DND-41 (cell line): ENCODE results near the gene GNAS.

Experiments used
- ATAC-seq: fragments of 200-7000 bp; cut with Tn5 transposase; 3 replicates; pipeline ENCODE4 v1.9.1; 2021; ENCODE audit warnings: low read depth; ENCODE audit not compliant: insufficient read depth
- DNase-seq: peaks from one replicate; pipeline ENCODE4 v3.0.0-alpha.2; 2020
- H2AFZ ChIP-seq: 2 replicates; pipeline ENCODE4 v1.6.0; 2012; ENCODE audit warnings: low read depth, low read length
- H3K27ac ChIP-seq: 2 replicates; pipeline ENCODE4 v1.5.1; 2012; ENCODE audit warnings: low read length, inconsistent platforms
- H3K27me3 ChIP-seq: fragments of 200-600 bp; sonication (generic); 2 replicates; pipeline ENCODE4 v1.6.0; 2012; ENCODE audit warnings: low read length, mild to moderate bottlenecking, inconsistent platforms; ENCODE audit not compliant: insufficient read depth, poor library complexity
- H3K36me3 ChIP-seq: 2 replicates; pipeline ENCODE4 v1.5.1; 2012; ENCODE audit warnings: low read length, inconsistent platforms; ENCODE audit not compliant: insufficient read depth
- H3K4me1 ChIP-seq: 2 replicates; pipeline ENCODE4 v1.5.1; 2012; ENCODE audit warnings: mild to moderate bottlenecking, low read length; ENCODE audit not compliant: insufficient read depth
- H3K4me2 ChIP-seq: 2 replicates; pipeline ENCODE4 v1.6.0; 2012; ENCODE audit warnings: mild to moderate bottlenecking, moderate library complexity, low read length, inconsistent platforms; ENCODE audit not compliant: insufficient read depth
- H3K4me3 ChIP-seq, 2 experiments: fragments of 200-600 bp in 1 of 2; shearing (Covaris generic) in 1 of 2; 2 replicates each; pipeline ENCODE4 v1.5.1; 2012 to 2016; ENCODE audit warnings: inconsistent platforms in 2 of 2, low read length in 2 of 2, mild to moderate bottlenecking in 2 of 2, low read depth in 1 of 2, moderate library complexity in 1 of 2
- H3K79me2 ChIP-seq: 2 replicates; pipeline ENCODE4 v1.6.0; 2012; ENCODE audit warnings: low read length, inconsistent platforms; ENCODE audit not compliant: insufficient read depth
- H3K9ac ChIP-seq: 2 replicates; pipeline ENCODE4 v1.6.0; 2012; ENCODE audit warnings: low read depth, mild to moderate bottlenecking, inconsistent platforms, low read length, moderate library complexity
- H3K9me3 ChIP-seq: 2 replicates; pipeline ENCODE4 v1.5.1; 2012; ENCODE audit warnings: low read length, moderate library complexity, mild to moderate bottlenecking, inconsistent platforms; ENCODE audit not compliant: insufficient read depth, severe bottlenecking
- H4K20me1 ChIP-seq: 2 replicates; pipeline ENCODE4 v1.6.0; 2012; ENCODE audit warnings: low read length; ENCODE audit not compliant: insufficient read depth
- EZH2 ChIP-seq: IDR thresholded peaks from 3 replicates; pipeline ENCODE4 v1.6.1; 2012; ENCODE audit warnings: borderline replicate concordance, low read depth, mild to moderate bottlenecking, moderate library complexity, low read length, inconsistent platforms; ENCODE audit not compliant: severe bottlenecking
- TF ChIP-seq, protein P1 (sequence below): IDR thresholded peaks from 2 replicates; pipeline ENCODE4 v1.5.1; 2012; ENCODE audit warnings: borderline replicate concordance, low read length, moderate library complexity, mild to moderate bottlenecking; ENCODE audit not compliant: poor library complexity, severe bottlenecking; ENCODE audit errors: extremely low read depth

Gene GNAS

DNA sequence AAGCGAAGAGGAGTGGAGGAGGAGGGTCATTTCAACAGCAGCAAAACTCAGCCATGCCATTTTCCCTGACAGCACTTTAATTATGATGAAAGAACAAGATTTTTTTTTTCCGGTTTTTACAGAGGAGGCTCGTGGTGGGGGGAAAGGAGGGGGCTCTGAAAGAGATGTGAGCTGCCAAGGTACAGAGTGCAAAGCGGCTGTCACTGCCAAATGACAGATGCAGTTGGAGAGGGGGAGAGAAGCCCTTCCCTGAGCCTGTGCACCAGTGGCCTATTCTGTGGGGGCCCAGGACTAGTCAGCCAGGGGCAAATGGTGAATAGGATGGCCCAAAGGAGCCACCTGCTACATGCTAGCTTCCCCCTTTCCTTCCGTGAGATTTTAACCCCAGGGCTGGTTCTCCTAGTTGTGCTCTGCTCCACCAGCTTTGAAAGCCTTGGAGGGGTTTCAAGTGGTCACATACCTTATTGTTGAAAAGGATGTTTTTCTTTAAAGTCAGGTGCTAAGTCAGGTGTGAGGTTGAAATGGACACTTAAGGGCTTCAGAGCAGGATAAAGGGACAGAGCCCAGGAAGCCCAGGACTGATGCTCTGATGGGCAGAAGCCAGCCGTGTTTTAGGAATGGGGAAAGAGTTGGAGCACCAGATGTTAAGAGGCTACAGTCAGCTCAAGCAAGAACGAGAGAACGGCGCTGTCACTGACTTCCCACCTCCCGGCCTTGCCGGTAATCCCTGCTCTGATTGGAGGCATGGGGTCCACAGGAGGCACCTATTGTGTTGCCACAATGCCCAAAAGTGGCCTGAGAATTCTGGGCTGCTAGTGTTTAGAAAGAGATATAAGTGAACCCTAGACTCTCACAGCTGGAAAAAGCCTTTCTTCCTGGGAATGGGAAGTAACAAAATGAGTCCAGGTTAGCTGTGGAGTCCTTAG, 24.8 kb downstream of the GNAS start:
- TF ChIP-seq, protein P1, sequence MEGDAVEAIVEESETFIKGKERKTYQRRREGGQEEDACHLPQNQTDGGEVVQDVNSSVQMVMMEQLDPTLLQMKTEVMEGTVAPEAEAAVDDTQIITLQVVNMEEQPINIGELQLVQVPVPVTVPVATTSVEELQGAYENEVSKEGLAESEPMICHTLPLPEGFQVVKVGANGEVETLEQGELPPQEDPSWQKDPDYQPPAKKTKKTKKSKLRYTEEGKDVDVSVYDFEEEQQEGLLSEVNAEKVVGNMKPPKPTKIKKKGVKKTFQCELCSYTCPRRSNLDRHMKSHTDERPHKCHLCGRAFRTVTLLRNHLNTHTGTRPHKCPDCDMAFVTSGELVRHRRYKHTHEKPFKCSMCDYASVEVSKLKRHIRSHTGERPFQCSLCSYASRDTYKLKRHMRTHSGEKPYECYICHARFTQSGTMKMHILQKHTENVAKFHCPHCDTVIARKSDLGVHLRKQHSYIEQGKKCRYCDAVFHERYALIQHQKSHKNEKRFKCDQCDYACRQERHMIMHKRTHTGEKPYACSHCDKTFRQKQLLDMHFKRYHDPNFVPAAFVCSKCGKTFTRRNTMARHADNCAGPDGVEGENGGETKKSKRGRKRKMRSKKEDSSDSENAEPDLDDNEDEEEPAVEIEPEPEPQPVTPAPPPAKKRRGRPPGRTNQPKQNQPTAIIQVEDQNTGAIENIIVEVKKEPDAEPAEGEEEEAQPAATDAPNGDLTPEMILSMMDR: no peak
- TF ChIP-seq EZH2: no peak
- Histone ChIP-seq H3K4me2 (no peak overlapping the region), H3K27me3 (no peaks in the 10 kb centered on the region), H3K4me3 (no peak overlapping the region), H3K36me3 (no peaks in the 10 kb centered on the region), H3K79me2 (no peaks in the 10 kb centered on the region), H4K20me1 (no peaks in the 10 kb centered on the region), H3K9me3 (no peaks in the 10 kb centered on the region), H2AFZ (no peak overlapping the region), H3K4me1 (no peaks in the 10 kb centered on the region), H3K9ac (no peak overlapping the region), H3K27ac (no peak overlapping the region)
- ATAC-seq: no peak
- no peak for DNase-seq

DNA sequence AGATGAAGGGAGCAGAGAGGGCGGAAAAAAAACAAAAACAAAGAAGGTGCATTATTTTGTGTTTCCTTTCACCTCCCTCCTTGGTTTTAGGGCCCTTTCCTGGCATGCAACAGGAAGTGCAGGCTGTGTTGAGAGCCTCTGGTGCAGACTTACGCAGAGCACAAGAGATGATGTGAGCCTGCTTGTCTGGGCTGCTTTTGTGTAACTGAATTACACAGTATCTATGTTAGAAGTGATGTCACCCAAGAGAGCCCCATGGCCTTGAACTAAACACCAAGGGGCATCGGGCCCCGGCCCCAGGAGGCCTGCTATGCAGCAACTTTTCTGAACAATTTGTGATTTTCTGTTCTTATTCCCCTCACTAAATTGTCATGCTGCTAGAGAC, 25.5 kb downstream of the GNAS start:
- ATAC-seq: peak; percentile 35; the same call in 1 of the 3 replicates
- H3K9me3 ChIP-seq: no peaks in the 10 kb centered on the region
- no peaks in the 10 kb centered on the region for H3K4me1 ChIP-seq
- TF ChIP-seq, protein P1: no peak
- TF ChIP-seq EZH2: no peak
- H3K27ac ChIP-seq: no peak overlapping the region
- no peak overlapping the region for H3K4me2 ChIP-seq
- no peaks in the 10 kb centered on the region for H3K79me2 ChIP-seq
- no peak overlapping the region for H3K4me3 ChIP-seq
- no peak overlapping the region for H3K9ac ChIP-seq
- no peaks in the 10 kb centered on the region for H4K20me1 ChIP-seq
- DNase-seq: no peak
- H3K36me3 ChIP-seq: no peaks in the 10 kb centered on the region
- H3K27me3 ChIP-seq: no peaks in the 10 kb centered on the region
- H2AFZ ChIP-seq: no peak overlapping the region

DNA sequence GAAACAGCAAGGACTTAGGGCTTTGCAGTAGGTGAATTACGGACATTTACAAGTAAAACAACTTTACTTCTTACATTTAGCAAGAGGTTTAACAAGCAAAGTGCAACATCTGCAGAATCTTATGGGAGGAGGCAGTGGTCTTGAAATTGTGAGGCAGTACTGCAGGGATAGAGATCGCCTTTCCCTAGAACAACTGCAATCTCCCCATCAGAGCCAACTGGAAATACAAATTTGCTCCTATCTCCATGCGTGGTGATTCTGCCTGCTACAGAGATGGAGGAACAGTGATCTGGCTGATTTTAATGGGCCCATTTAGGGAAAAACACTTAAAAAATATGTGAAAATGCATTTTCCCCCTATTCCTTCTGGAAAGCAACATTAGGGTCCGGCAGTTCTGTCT, 25.9 kb downstream of the GNAS start:
- Histone ChIP-seq H3K9me3 (no peaks in the 10 kb centered on the region), H3K27me3 (no peaks in the 10 kb centered on the region), H3K4me3 (no peak overlapping the region), H2AFZ (no peak overlapping the region), H4K20me1 (no peaks in the 10 kb centered on the region), H3K36me3 (no peaks in the 10 kb centered on the region), H3K4me1 (no peaks in the 10 kb centered on the region), H3K9ac (no peak overlapping the region), H3K27ac (no peak overlapping the region), H3K4me2 (no peak overlapping the region), H3K79me2 (no peaks in the 10 kb centered on the region)
- DNase-seq (no peak), ATAC-seq (no peak)
- TF ChIP-seq, protein P1: no peak
- TF ChIP-seq EZH2: no peak

DNA sequence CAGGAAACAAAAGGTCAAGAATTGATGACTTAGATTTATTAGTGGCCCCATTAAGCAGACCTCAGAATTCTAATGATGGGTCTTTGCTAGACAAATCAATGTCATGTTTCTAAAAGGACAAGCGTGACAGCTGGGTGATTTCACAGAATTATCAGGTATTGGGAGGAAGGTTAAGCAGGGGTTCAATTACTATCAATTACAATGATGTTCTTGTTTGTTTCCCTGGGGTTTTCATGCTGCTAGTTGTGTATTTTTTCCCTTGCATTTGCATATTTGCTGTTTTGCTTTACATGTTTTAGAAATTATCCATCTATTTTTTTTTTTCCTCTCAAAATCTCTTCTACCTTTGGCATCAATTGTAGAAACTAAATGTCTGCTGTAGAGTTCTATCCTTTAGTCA, 27.9 kb downstream of the GNAS start:
- H3K9me3 ChIP-seq: no peaks in the 10 kb centered on the region
- H3K27me3 ChIP-seq: no peaks in the 10 kb centered on the region
- no peak for TF ChIP-seq EZH2
- TF ChIP-seq, protein P1: no peak
- no peak overlapping the region for H3K4me3 ChIP-seq
- H3K36me3 ChIP-seq: no peaks in the 10 kb centered on the region
- no peak overlapping the region for H3K9ac ChIP-seq
- H3K79me2 ChIP-seq: no peaks in the 10 kb centered on the region
- H3K4me1 ChIP-seq: no peaks in the 10 kb centered on the region
- ATAC-seq (no peak), DNase-seq (no peak)
- no peak overlapping the region for H3K27ac ChIP-seq
- H3K4me2 ChIP-seq: no peak overlapping the region
- no peak overlapping the region for H2AFZ ChIP-seq
- H4K20me1 ChIP-seq: no peaks in the 10 kb centered on the region
